Measurements from ENCODE around the gene ABHD4.

DNA sequence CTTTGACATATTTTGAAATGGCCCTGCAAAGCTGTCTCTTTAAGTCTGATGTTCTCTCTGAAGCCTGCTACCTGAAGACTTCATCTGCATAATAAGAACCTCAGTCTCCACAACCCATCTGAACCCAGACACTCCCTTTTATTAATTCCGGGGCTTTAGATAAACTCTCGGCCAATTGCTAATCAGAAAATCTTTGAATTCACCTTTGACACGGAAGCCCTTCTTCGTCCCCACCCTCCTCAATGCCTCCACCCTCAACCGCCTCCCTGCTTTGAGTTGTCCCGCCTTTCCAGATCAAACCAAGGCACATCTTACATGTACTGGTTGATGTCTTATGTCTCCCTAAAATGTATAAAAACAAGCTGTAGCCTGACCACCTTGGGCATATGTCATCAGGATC lies 28.5 kb downstream of the ABHD4 start:
- TF ChIP-seq POLR2AphosphoS5 (IDR thresholded peaks at IDR 0.05; ENCODE audit: borderline replicate concordance, low read depth, low read length), result no peak
- no peak for TF ChIP-seq EZH2 (IDR thresholded peaks at IDR 0.05)
- TF ChIP-seq FOXP2 (optimal IDR thresholded peaks at IDR 0.05; ENCODE audit: control extremely low read depth, extremely low read length, insufficient read depth), result no peak
